Activated naive CD8-positive, alpha-beta T cell treated with anti-CD3 and anti-CD28 coated beads, Interleukin-2, amount 50 U/mL, for 24 hours (primary cell): ENCODE data around the gene NPDC1.
A peak's percentile ranks its signal among the peaks of the same experiment; 100 is the strongest.
"Not testable (repeated sequence)": the region's sequence is repeated elsewhere in the genome, so short reads cannot be mapped to it uniquely, and the experiment has no call there.

Experiments used
- ATAC-seq: fragments of 150-1000 bp; cut with Tn5 transposase; one replicate; pipeline ENCODE4 v1.10.0; 2021
- DNase-seq: peaks from one replicate; pipeline ENCODE4 v3.0.0; 2021
- H3K27ac Mint-ChIP-seq: one replicate; pipeline ENCODE4 v1.8.0; 2021; ENCODE audit warnings: mild to moderate bottlenecking, mixed read lengths
- H3K27me3 Mint-ChIP-seq: one replicate; pipeline ENCODE4 v1.8.0; 2021; ENCODE audit warnings: mixed read lengths
- H3K36me3 Mint-ChIP-seq: one replicate; pipeline ENCODE4 v1.8.0; 2021; ENCODE audit warnings: low read depth, mixed read lengths
- H3K4me1 Mint-ChIP-seq: one replicate; pipeline ENCODE4 v1.8.0; 2021; ENCODE audit warnings: mixed read lengths
- H3K4me3 Mint-ChIP-seq: one replicate; pipeline ENCODE4 v1.8.0; 2021; ENCODE audit warnings: mild to moderate bottlenecking, moderate library complexity, mixed read lengths
- H3K9me3 Mint-ChIP-seq: one replicate; pipeline ENCODE4 v1.8.0; 2021; ENCODE audit warnings: mixed read lengths

Gene NPDC1

DNA sequence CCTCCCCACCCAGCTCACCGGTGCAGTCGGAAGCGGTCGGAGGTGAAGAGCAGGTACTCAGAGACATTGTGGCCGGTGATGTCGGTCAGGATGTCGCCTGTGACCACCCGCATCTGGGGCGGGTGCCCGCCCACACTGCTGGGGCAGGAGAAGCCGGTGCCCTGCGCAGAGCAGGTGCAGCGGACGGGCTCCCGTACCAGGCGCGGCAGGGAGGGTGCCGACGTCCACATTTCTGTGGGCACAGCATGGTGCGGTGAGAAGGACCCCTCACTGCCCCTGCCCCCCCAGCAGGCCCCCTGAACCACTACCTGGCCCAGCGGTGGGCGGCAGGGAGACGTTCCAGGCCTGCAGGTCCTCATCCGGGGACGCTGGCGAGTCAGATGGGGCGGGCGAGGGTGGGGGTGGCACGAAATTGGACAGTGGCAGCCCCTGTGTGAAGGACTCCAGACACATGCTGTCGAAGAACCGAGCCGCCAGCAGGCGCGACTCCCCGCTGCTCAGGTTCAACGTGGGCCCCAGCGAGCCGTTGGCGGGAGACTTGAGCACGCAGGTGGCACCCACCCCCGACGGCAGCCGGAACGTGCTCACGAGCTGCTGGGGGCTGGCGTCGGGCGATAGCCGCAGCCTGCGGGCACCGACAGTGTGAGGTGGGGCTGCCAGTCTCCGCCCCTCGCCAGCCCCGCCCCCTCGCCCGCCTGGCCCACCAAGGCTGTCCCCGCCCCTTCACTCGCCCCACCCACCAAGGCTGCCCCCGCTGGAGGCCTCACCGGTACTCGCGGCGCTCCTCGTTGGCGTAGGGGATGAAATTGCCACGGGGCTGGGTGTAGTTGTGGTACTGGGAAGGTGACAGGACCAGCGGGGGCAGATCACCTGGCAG is 33.0 kb downstream of the NPDC1 start:
- H3K4me3 Mint-ChIP-seq = no peak overlapping the region
- no peaks in the 10 kb centered on the region for H3K27me3 Mint-ChIP-seq
- H3K9me3 Mint-ChIP-seq = no peaks in the 10 kb centered on the region
- no peaks in the 10 kb centered on the region for H3K36me3 Mint-ChIP-seq
- DNase-seq = no peak
- ATAC-seq = no peak
- no peaks in the 10 kb centered on the region for H3K4me1 Mint-ChIP-seq
- H3K27ac Mint-ChIP-seq = no peak overlapping the region

DNA sequence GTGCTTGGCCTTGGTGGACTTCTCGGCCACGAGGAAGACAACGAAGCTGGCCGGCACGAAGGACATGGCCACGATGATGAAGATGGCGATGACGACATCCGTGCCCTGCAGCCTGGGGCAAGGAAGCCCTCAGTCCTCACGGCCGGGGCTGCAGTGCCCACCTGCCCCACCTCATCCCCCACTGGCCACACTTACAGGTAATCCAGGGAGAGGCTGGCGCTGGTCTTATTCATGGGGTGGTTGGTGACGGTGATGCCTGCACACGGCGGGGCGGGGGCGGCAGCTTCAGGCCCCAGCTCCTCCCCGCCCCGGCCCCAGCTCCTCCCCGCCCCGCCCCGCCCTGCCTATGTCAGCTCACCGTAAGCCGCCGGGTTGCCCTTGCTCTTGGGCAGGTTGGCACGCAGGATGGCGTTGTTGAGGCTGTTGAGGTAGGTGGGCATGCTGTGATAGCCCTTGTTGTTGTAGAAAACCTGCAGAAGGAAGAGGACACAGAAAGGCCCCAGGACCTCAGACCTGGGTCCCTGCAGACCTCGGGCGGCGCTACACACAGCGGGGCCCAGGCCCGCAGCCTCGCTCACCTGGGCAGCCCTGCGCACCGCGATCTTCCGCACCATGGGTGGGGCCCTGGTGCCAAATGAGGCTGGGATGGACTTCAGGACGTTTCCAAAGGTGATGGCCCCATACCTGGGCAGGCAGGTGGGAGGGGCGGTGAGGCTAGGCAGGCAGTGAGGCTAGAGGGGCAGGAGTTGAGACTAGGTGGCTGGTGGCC is 33.9 kb downstream of the NPDC1 start:
- no peaks in the 10 kb centered on the region for H3K36me3 Mint-ChIP-seq

DNA sequence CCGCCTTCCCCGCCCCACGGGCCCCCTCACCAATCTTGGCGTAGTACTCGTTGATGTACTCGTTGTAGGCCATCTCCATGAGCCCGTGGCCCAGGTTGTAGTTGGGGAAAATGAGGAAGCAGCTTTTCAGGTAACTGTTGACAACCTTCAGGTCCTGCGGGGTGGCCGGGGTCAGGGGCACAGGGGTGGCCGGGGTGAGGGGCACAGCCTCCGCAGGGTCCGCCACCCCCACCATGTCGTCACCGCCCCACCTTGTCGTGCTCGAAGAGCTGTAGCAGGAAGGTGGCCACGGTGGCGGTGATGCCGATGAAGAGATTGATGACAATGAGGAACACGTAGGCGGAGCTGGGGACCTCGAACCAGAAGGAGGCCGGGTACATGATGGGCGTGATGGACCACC is 34.8 kb downstream of the NPDC1 start:
- H3K27me3 Mint-ChIP-seq = no peaks in the 10 kb centered on the region
- no peak overlapping the region for H3K27ac Mint-ChIP-seq
- H3K9me3 Mint-ChIP-seq = no peaks in the 10 kb centered on the region
- no peaks in the 10 kb centered on the region for H3K36me3 Mint-ChIP-seq
- no peak overlapping the region for H3K4me3 Mint-ChIP-seq
- no peak for ATAC-seq
- DNase-seq = no peak
- peaks cover 5% of the 10 kb centered on the region for H3K4me1 Mint-ChIP-seq

More for the DNA sequence above, 33.9 kb downstream of the NPDC1 start:
- DNase-seq (no peak), ATAC-seq (no peak)
- Mint-ChIP-seq H3K27ac (no peak overlapping the region), H3K4me3 (no peak overlapping the region), H3K27me3 (no peaks in the 10 kb centered on the region), H3K4me1 (no peaks in the 10 kb centered on the region), H3K9me3 (no peaks in the 10 kb centered on the region)

DNA sequence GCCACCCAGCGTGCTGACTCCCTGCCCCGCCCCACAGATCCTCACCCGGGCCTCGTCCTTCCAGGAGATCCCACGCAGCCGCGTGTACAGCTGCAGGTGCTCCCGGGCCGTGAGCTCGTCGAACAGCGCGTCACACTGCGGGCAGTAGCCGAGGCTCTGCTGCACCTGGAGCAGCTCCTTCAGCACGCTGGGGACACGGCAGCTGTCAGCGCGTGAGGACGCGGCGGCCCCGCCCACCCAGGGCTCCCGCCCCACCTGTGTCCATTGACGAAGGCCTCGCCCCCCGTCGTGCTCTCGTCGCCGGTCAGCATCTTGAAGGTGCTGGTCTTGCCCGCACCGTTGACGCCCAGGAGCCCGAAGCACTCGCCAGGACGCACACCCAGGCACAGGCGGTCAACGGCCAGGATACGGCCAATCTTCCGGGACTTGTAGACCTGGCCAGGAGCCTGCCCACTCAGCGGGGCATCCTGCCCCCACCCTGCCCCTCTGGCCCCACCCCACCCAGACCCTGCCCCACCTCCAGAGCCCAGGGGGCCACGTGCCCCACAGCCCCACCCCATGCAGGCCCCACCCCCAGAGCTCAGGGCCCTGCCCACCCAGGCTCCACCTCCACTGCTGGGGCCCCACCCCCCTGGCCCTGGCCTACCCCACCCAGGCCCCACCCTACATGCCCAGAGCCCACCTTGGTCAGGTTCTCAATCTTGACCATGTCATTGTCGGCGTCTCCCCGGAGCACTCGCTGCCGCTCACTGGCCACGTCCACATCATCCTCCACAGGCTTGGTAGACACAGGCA is 35.8 kb downstream of the NPDC1 start:
- H3K4me3 Mint-ChIP-seq = no peak overlapping the region
- H3K27ac Mint-ChIP-seq = no peak overlapping the region
- ATAC-seq = no peak
- DNase-seq = no peak
- no peaks in the 10 kb centered on the region for H3K9me3 Mint-ChIP-seq
- no peaks in the 10 kb centered on the region for H3K27me3 Mint-ChIP-seq
- H3K4me1 Mint-ChIP-seq = peaks cover 9% of the 10 kb centered on the region
- H3K36me3 Mint-ChIP-seq = no peaks in the 10 kb centered on the region

DNA sequence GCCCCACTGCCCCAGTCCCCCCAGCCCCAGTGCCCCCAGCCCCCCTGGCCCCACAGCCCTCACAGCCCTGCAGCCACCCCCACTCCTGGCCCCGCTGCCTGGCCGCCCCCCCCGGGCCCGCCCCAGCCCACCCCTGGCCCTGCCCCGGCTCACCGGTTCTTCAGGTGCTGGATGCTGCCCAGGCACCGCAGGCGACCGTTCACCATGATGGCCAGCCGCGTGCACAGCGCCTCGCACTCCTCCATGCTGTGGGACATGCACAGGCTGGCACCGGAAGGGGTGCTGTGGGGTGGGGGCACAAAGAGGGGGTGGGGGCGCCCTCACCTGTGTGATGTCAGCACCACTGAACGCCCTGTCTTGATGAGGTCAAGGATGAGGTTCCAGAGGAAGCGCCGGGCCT is 36.8 kb downstream of the NPDC1 start:
- peaks cover 14% of the 10 kb centered on the region for H3K4me1 Mint-ChIP-seq
- H3K4me3 Mint-ChIP-seq = no peak overlapping the region
- ATAC-seq (no peak), DNase-seq (no peak)
- H3K27ac Mint-ChIP-seq = no peak overlapping the region
- H3K9me3 Mint-ChIP-seq = no peaks in the 10 kb centered on the region
- no peaks in the 10 kb centered on the region for H3K27me3 Mint-ChIP-seq
- H3K36me3 Mint-ChIP-seq = no peaks in the 10 kb centered on the region

DNA sequence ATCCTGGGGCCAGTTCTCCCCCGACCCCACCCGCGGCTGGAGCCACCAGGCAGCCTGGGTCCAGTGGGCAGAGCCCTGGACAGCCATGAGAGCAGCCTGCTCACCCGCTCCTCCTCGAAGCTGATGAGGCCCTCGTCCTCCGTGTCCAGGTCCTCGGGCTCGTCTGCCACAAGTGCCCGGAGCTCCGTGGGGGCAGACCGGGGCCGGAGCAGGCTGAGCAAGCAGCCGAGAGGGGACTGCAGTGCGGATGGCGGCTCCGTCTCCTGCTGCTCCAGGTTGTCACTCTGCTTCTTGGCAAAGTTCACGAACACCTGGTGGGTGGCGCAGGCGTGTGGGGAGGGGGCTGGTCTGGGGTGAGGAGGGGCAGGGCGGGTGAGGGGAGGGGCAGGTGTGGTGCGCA is 37.7 kb downstream of the NPDC1 start:
- Mint-ChIP-seq H3K36me3 (no peaks in the 10 kb centered on the region), H3K4me1 (peaks cover 14% of the 10 kb centered on the region), H3K27ac (no peak overlapping the region), H3K27me3 (no peaks in the 10 kb centered on the region), H3K4me3 (no peak overlapping the region), H3K9me3 (no peaks in the 10 kb centered on the region)
- DNase-seq (no peak), ATAC-seq (no peak)

DNA sequence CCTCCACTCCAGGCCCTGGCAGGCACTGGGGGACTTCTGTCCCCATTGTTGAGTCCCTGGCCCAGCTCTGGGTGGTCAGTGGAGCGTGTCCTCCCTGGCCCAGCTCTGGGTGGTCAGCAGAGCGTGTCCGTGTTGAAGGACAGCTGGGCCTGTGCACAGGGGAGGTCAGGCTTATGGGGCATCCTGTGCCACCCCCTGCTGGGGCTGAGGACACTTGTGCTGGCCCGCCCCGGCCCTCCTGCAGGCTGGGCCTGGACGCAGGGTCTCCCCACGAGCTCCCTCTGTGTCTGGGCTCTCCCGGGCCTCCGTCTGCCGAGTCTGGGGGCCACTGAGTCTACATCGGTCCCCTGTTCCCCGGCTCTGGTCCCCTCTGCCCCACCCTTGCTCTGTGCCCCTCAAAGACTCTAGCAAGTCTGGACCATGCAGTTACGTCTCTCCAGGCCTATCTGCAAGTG is 38.1 kb downstream of the NPDC1 start:
- Mint-ChIP-seq H3K4me3 (no peak overlapping the region), H3K27ac (no peak overlapping the region), H3K4me1 (peaks cover 14% of the 10 kb centered on the region), H3K36me3 (no peaks in the 10 kb centered on the region), H3K27me3 (no peaks in the 10 kb centered on the region), H3K9me3 (no peaks in the 10 kb centered on the region)
- DNase-seq = no peak
- ATAC-seq = no peak

DNA sequence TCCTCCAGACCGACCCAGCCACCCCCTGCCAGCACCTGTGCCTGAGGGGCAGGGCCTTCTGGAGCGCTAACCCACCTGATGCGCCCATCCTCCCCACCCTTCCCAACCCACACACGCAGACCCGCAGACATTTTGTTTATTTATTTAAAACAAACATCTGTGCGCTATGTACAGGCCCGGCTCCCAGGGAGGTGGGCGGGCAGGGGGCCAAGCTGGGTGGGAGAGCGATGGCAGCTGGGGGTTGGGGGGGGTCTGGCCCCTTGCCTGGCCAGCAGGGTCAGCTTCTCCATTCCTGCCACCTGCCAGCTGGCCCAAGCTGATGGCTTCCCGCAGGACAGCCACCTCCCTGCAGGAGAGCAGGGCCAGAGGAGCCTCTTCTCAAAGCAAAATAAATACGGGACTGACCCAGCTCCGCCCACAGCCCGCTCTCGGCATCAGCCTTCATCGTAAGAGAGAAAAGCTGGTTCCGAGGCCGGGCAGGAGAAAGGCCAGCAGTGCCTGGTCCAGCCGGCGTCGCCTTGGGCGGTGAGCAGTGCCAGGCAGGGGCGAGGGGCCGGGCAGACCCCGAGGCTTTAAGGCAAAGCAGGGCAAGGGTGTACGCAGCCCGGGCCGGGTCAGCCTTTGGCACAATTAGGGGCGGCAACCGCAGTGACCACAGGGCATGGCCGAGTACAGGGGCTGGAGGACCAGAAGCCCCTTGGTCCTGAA is 38.7 kb downstream of the NPDC1 start:
- Mint-ChIP-seq H3K27me3 (no peaks in the 10 kb centered on the region), H3K4me1 (peaks cover 14% of the 10 kb centered on the region), H3K36me3 (no peaks in the 10 kb centered on the region), H3K27ac (no peak overlapping the region), H3K4me3 (no peak overlapping the region), H3K9me3 (no peaks in the 10 kb centered on the region)
- DNase-seq (no peak), ATAC-seq (no peak)

DNA sequence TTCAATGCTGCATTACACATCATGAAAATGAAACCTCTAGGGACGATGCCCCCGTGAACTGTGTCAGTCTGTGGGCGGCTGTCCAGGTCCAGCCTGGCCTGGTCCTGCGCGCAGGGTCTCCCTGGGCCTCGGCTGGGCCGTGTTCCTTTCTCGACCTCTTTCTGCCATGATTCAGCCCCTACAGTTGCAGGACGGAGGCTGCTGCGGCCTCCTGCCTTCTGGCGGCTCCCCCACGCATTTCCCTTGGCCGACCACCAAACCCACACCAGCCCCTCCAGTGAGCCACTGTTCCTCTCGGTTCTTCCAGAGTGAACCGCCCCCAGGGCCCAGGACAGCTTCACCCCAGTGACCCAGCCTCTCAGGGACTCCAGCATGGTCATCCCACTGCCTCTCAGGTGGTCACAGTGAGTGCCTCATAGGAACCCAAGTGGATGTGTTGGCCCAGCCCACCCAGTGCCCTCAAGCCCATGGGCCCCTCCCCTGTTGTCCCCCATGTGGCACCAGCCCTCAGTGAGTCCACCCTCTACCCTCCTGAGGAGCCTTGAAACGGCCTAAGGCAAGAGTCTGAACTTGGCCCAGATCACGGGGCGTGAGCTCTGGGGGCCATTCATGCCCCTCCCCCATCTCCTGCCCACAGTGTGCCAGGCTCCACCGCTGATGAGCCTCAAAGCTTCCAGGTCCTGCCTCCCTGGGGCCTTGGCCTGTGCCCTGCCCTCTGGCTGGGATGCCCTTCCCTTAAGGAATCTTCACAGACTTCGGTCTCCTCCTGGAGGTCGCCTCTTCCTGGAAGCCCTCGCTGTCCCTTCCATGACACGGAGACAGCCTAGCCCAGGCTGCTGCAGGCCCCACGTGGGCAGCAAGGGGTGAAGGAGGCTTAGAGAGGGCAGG is 39.6 kb downstream of the NPDC1 start:
- H3K27me3 Mint-ChIP-seq = no peaks in the 10 kb centered on the region
- ATAC-seq = peak; percentile 44
- no peak overlapping the region for H3K4me3 Mint-ChIP-seq
- H3K4me1 Mint-ChIP-seq = peaks cover 14% of the 10 kb centered on the region
- DNase-seq = peak; percentile 45
- H3K36me3 Mint-ChIP-seq = no peaks in the 10 kb centered on the region
- H3K27ac Mint-ChIP-seq = no peak overlapping the region
- no peaks in the 10 kb centered on the region for H3K9me3 Mint-ChIP-seq

DNA sequence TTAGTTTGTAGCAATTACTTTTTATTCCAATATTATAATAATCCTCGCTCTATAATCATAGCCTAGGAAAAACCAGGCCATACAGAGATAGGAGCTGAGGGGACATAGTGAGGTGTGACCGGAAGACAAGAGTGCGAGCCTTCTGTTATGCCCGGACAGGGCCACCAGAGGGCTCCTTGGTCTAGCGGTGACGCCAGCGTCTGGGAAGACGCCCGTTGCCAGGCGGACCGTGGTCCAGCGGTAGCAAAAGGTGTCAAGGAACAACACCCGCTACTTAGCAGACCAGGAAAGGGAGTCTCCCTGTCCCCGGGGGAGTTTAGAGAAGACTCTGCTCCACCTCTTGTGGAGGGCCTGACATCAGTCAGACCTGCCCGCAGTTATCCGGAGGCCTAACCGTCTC is 41.7 kb downstream of the NPDC1 start:
- H3K36me3 Mint-ChIP-seq, H3K27ac Mint-ChIP-seq, DNase-seq, H3K27me3 Mint-ChIP-seq, H3K4me3 Mint-ChIP-seq, ATAC-seq, H3K9me3 Mint-ChIP-seq: not testable (repeated sequence)
- peaks cover 30% of the 10 kb centered on the region for H3K4me1 Mint-ChIP-seq

DNA sequence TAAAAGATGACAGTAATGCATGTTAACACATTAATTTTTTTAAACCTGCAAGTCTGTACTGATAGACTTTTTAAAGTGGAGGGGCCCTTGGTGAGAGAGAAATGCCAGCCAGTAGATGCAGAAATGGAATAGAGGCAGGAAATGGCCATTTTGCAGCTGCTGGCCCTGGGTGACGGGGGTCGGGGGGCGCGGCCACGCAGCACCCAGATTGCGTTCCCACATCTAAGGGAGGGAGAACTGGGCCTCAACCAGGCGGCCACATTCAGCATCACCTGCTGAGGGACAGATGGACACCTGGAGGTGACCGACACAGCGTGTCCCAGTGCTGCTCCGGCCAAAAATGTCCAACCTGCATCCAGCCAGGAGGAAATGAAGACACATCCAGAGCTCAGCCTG is 43.3 kb downstream of the NPDC1 start:
- no peak for ATAC-seq
- Mint-ChIP-seq H3K4me1 (peaks cover 46% of the 10 kb centered on the region), H3K27me3 (peaks cover 4% of the 10 kb centered on the region), H3K4me3 (no peak overlapping the region), H3K27ac (no peak overlapping the region), H3K9me3 (no peaks in the 10 kb centered on the region), H3K36me3 (no peaks in the 10 kb centered on the region)
- no peak for DNase-seq

DNA sequence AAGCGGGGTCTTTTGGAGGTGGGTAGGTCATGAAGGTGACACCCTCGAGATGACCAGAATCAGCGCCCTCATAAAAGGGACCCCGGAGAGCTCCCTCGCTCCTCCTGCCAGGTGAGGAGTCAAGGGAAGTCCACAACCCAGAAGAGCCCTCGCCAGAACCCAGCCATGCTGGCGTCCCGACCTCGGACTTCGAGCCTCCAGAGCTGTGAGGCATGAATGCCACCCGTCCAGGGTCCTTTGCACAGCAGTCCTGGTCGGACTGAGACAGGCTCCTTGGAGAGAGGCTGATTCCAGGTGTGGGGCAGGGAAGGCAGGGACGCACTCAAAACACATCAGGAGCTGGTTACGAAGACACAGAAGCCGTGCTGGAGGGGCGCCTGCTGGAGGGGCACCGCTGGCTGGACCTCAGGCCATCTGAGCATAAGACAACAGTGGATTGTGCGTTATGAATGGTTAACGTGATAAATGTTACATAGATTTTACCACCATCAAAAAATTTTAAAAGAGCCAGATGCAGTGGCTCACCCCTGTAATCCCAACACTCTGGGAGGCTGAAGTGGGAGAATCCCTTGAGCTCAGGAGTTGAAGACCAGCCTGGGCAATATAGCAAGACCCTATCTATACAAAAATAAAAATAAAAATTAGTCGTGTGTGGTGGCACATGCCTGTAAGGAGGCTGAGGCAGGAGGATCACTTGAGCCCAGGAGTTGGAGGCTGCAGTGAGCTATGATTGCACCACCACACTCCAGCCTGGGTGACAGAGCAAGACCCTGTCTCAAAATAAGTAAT is 43.9 kb downstream of the NPDC1 start:
- H3K27ac Mint-ChIP-seq = no peak overlapping the region
- no peak overlapping the region for H3K4me3 Mint-ChIP-seq
- H3K4me1 Mint-ChIP-seq = peaks cover 51% of the 10 kb centered on the region
- DNase-seq (no peak), ATAC-seq (no peak)
- peaks cover 5% of the 10 kb centered on the region for H3K27me3 Mint-ChIP-seq
- H3K36me3 Mint-ChIP-seq = no peaks in the 10 kb centered on the region
- no peaks in the 10 kb centered on the region for H3K9me3 Mint-ChIP-seq
